PFSK-1 (cell line): ENCODE measurements around the gene PKP1.

ENCODE experiments used
- FOXP2 ChIP-seq: optimal IDR thresholded peaks from 2 replicates; pipeline ENCODE3; 2011; ENCODE audit warnings: borderline replicate concordance, control low read depth, inconsistent platforms; ENCODE audit not compliant: insufficient read depth; ENCODE audit errors: extremely low read length, extremely low read depth
- POLR2AphosphoS5 ChIP-seq: IDR thresholded peaks from 2 replicates; pipeline ENCODE4 v1.6.1; 2012; ENCODE audit warnings: low read depth, mild to moderate bottlenecking, control low read depth, low read length, moderate library complexity
- REST ChIP-seq, 2 experiments: IDR thresholded peaks; 2 replicates each; pipeline versions ENCODE4 v1.6.1 to v1.8.0; 2011 to 2012; ENCODE audit warnings: low read depth in 2 of 2, low read length in 2 of 2, control low read depth in 1 of 2, inconsistent platforms in 1 of 2, mild to moderate bottlenecking in 1 of 2, moderate library complexity in 1 of 2; ENCODE audit not compliant: insufficient read depth in 1 of 2
- SIN3A ChIP-seq: IDR thresholded peaks from 2 replicates; pipeline ENCODE4 v1.6.1; 2012; ENCODE audit warnings: mild to moderate bottlenecking, low read length, moderate library complexity, borderline replicate concordance; ENCODE audit not compliant: insufficient read depth
- TAF1 ChIP-seq: IDR thresholded peaks from 2 replicates; pipeline ENCODE4 v1.6.1; 2012; ENCODE audit warnings: low read length, control low read depth, borderline replicate concordance; ENCODE audit not compliant: insufficient read depth

PKP1 gene

GRCh38 chr1:201299968-201300367, 16.7 kb downstream of the PKP1 start:
- TF ChIP-seq FOXP2 (no peak), REST (IDR thresholded peaks at IDR 0.05; ENCODE audit: insufficient read depth in 1 of 2, low read depth in 2 of 2, low read length in 2 of 2) (no peak), POLR2AphosphoS5 (no peak), TAF1 (no peak), SIN3A (no peak)

GRCh38 chr1:201300641-201301040, 17.3 kb downstream of the PKP1 start:
- TF ChIP-seq TAF1: no peak
- TF ChIP-seq SIN3A: no peak
- TF ChIP-seq REST (IDR thresholded peaks at IDR 0.05; ENCODE audit: insufficient read depth in 1 of 2, low read depth in 2 of 2, low read length in 2 of 2): no peak
- no peak for TF ChIP-seq FOXP2
- TF ChIP-seq POLR2AphosphoS5: no peak

- TF ChIP-seq SIN3A (no peak), POLR2AphosphoS5 (no peak), REST (IDR thresholded peaks at IDR 0.05; ENCODE audit: insufficient read depth in 1 of 2, low read depth in 2 of 2, low read length in 2 of 2) (no peak), TAF1 (no peak), FOXP2 (no peak)
These were observed 19.2 kb downstream of the PKP1 start for GRCh38 chr1:201302163-201303152.

- TF ChIP-seq TAF1 (no peak), SIN3A (no peak), REST (IDR thresholded peaks at IDR 0.05; ENCODE audit: insufficient read depth in 1 of 2, low read depth in 2 of 2, low read length in 2 of 2) (no peak), POLR2AphosphoS5 (no peak), FOXP2 (no peak)
These were observed 20.8 kb downstream of the PKP1 start for GRCh38 chr1:201304126-201304525.
